ENCODE data around the gene RANBP1. TPM values are rescaled to one million over a fixed set of nuclear protein-coding genes. Genes with fewer than 3 reads are reported as not detected.
"Not testable (repeated sequence)": the region's sequence is repeated elsewhere in the genome, so short reads cannot be mapped to it uniquely, and the experiment has no call there.

Gene RANBP1
- total RNA-seq, result 213 and 264 TPM in 2 replicates

- DNase-seq (ENCODE audit: low read depth, low spot score), result no peak
Observed at GRCh38 chr22:20115691-20116375, at the start of gene RANBP1. RANBP1 (plus strand) TSS chr22:20116104; CDS start chr22:20116185, 81 bp downstream.

- no peak for DNase-seq (ENCODE audit: low read depth, low spot score)
Observed at GRCh38 chr22:20066617-20067383, 49.1 kb upstream of the RANBP1 start.

- DNase-seq (ENCODE audit: low read depth, low spot score), result not testable (repeated sequence)
Observed at GRCh38 chr22:20067384-20067682, 48.6 kb upstream of the RANBP1 start.

GRCh38 chr22:20068640-20069039 is 47.3 kb upstream of the RANBP1 start:
- no peak for DNase-seq (ENCODE audit: low read depth, low spot score)

- DNase-seq (ENCODE audit: low read depth, low spot score), result no peak
Observed at GRCh38 chr22:20069331-20070042, 46.4 kb upstream of the RANBP1 start.

- no peak for DNase-seq (ENCODE audit: low read depth, low spot score)
Observed at GRCh38 chr22:20071524-20071972, 44.4 kb upstream of the RANBP1 start.

GRCh38 chr22:20076627-20077172 is 39.2 kb upstream of the RANBP1 start:
- no peak for DNase-seq (ENCODE audit: low read depth, low spot score)

- peak; percentile 71 for DNase-seq (ENCODE audit: low read depth, low spot score)
Observed at GRCh38 chr22:20079745-20080444, 36.0 kb upstream of the RANBP1 start, which contains the start of gene DGCR8. DGCR8 (plus strand) TSS chr22:20080241; CDS start chr22:20085964, 5,723 bp downstream.

- no peak for DNase-seq (ENCODE audit: low read depth, low spot score)
Observed at GRCh38 chr22:20080445-20080775, 35.5 kb upstream of the RANBP1 start.

- DNase-seq (ENCODE audit: low read depth, low spot score), result peak; percentile 19
Observed at GRCh38 chr22:20080776-20081654, 34.9 kb upstream of the RANBP1 start.

GRCh38 chr22:20083157-20083890 is 32.6 kb upstream of the RANBP1 start:
- no peak for DNase-seq (ENCODE audit: low read depth, low spot score)

- DNase-seq (ENCODE audit: low read depth, low spot score), result no peak
Observed at GRCh38 chr22:20083891-20084546, 31.9 kb upstream of the RANBP1 start.

- DNase-seq (ENCODE audit: low read depth, low spot score), result no peak
Observed at GRCh38 chr22:20084547-20085413, 31.1 kb upstream of the RANBP1 start.

- no peak for DNase-seq (ENCODE audit: low read depth, low spot score)
Observed at GRCh38 chr22:20085651-20086050, 30.3 kb upstream of the RANBP1 start.

GRCh38 chr22:20086101-20086599 is 29.8 kb upstream of the RANBP1 start:
- no peak for DNase-seq (ENCODE audit: low read depth, low spot score)

GRCh38 chr22:20086763-20087162 is 29.1 kb upstream of the RANBP1 start:
- DNase-seq (ENCODE audit: low read depth, low spot score), result no peak

GRCh38 chr22:20087319-20088262 is 28.3 kb upstream of the RANBP1 start:
- no peak for DNase-seq (ENCODE audit: low read depth, low spot score)

Data from pulmonary artery endothelial cell (primary cell).